ENCODE measurements around the gene KRT32.

KRT32 gene

DNA sequence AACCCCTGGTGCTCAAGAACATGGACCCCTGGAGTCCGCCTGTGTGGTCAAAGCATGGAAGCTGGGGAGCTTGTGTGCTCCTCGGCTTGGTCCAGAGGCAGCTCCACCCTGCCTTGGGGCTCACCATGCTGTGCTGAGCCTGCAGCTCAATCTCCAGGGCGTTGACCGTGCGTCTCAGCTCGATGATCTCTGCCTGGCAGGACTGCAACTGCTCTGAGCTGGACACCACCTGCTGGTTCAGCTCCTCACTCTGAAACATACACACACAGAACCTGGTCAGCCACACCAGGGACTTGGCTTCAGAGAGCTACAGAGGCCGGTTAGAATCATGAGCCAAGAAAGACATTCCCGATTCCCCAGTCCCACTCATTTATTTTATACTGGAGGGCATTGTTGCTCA is 11.1 kb upstream of the KRT32 start:
- H3K4me3 ChIP-seq (ENCODE audit: low read depth in 1 of 2, low read length in 2 of 2), result no peak overlapping the region
- H3K9ac ChIP-seq (ENCODE audit: low read length), result no peak overlapping the region
- H3K9me3 ChIP-seq (ENCODE audit: low read length), result no peaks in the 10 kb centered on the region
- no peak overlapping the region for H3K27ac ChIP-seq (ENCODE audit: low read depth, low read length)
- H3K4me1 ChIP-seq (ENCODE audit: insufficient read depth, low read length), result no peaks in the 10 kb centered on the region
- H3K27me3 ChIP-seq (ENCODE audit: control insufficient read depth in 1 of 2, insufficient read depth in 2 of 2, low read length in 2 of 2), result no peaks in the 10 kb centered on the region
- H3K36me3 ChIP-seq (ENCODE audit: insufficient read depth, low read length), result no peaks in the 10 kb centered on the region

DNA sequence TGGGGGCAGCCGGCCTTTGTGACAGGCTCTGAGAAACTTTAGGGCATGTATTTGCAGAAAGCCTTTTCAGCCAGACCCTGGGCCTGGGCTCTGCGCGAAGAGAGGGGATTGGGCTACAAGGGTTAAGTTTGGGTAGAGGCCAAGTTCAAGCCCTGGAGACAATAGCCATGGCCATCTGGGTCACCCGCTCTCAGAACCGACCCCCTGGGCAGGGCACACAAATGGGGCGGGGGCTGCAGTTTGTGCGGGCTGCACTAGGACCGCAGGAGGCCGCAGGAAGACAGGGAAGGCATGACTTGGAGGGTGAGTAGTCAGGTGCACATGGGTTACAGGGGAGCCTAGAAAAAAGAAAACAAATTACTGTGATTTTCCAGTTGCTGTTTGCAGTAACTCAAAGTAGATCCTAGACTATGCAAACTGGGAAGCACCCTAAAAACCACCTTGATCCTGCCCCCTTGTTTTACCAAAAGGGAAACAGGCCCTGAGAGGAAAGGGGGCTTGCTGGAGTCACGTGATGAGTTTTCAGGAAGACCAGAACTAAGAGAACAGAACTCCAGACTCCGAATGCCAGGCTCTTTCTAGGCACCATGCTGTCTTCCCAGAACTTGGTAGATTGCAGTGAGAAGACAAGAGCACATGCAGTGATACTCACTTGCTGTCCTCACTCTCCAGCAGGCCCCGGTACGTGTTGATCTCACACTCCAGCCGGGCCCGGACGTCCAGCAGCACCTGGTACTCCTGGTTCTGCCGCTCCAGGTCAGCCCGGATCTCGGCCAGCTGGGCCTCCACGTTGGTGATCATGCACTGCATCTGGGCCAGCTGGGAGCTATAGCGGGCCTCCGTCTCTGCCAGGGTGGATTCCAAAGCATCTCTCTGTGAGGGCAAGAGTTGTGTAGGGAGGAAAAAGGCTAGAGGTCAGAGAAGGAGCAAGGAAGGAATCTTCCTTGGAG is 10.0 kb upstream of the KRT32 start:
- Histone ChIP-seq H3K4me1 (ENCODE audit: insufficient read depth, low read length) (no peaks in the 10 kb centered on the region), H3K27me3 (ENCODE audit: control insufficient read depth in 1 of 2, insufficient read depth in 2 of 2, low read length in 2 of 2) (no peaks in the 10 kb centered on the region), H3K27ac (ENCODE audit: low read depth, low read length) (no peak overlapping the region), H3K4me3 (ENCODE audit: low read depth in 1 of 2, low read length in 2 of 2) (no peak overlapping the region), H3K9ac (ENCODE audit: low read length) (no peak overlapping the region), H3K36me3 (ENCODE audit: insufficient read depth, low read length) (no peaks in the 10 kb centered on the region), H3K9me3 (ENCODE audit: low read length) (no peaks in the 10 kb centered on the region)

DNA sequence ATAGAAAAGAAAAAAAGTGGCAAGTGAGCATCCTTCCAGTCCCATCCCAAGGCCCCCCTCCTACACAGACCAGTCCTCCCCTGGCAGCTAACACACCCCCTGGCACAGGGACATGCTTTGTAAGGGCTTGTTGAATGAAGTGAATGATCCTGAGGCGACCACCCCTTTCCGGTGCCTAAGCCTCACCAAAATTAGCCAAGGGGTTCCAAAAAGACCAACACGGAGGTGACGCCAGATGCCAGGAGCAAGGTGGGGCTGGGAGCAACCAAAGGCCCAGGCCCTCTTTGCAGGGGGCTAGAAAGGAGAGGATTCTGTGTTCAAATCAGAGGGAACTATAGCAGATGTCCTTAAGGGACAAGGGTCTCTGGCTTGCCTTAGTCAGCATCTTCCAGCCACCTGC is 8.2 kb upstream of the KRT32 start:
- Histone ChIP-seq H3K27me3 (ENCODE audit: control insufficient read depth in 1 of 2, insufficient read depth in 2 of 2, low read length in 2 of 2) (no peaks in the 10 kb centered on the region), H3K4me1 (ENCODE audit: insufficient read depth, low read length) (no peaks in the 10 kb centered on the region), H3K4me3 (ENCODE audit: low read depth in 1 of 2, low read length in 2 of 2) (no peak overlapping the region), H3K9ac (ENCODE audit: low read length) (no peak overlapping the region), H3K36me3 (ENCODE audit: insufficient read depth, low read length) (no peaks in the 10 kb centered on the region), H3K27ac (ENCODE audit: low read depth, low read length) (no peak overlapping the region), H3K9me3 (ENCODE audit: low read length) (no peaks in the 10 kb centered on the region)

DNA sequence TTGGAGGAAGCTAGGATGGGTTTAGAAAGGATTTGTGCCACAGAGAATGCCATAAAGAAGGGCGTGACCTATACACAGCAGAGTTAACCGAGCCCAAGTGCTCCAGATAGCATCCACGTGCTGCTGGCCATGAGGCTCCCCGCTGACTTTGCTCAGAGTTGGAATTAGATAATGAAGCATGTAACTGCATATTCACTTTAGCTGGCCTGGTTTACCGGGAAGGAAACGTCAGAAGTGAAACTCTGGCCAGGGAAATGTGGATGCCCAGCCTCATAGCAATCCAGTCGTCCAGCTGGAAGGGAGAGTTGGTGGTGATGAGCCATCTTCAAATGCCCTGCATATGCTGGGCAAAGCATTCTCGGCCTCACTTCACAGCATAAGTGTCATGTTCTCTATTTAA is 7.7 kb upstream of the KRT32 start:
- Histone ChIP-seq H3K9me3 (ENCODE audit: low read length) (no peaks in the 10 kb centered on the region), H3K36me3 (ENCODE audit: insufficient read depth, low read length) (no peaks in the 10 kb centered on the region), H3K4me3 (ENCODE audit: low read depth in 1 of 2, low read length in 2 of 2) (no peak overlapping the region), H3K27me3 (ENCODE audit: control insufficient read depth in 1 of 2, insufficient read depth in 2 of 2, low read length in 2 of 2) (no peaks in the 10 kb centered on the region), H3K27ac (ENCODE audit: low read depth, low read length) (no peak overlapping the region), H3K4me1 (ENCODE audit: insufficient read depth, low read length) (no peaks in the 10 kb centered on the region), H3K9ac (ENCODE audit: low read length) (no peak overlapping the region)

DNA sequence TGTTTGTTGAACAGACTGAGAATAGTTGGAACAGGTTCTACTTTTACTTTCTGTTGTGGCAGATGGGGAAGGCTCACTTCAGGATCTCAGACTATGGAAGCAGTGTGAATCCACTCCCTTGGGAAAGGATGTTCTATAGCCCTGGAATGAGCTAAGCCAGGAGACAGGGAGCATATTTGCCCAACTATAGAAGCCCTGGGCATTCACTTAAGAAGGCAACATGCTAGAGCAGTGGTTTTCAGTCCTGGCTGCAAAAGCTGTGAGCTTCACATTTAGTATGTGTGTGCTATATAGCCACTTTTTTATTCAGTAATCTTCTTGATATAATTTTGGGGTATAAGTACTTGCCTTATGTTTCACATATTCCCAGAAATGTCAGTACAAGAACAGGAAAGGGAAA is 1.2 kb upstream of the KRT32 start:
- Histone ChIP-seq H3K27me3 (ENCODE audit: control insufficient read depth in 1 of 2, insufficient read depth in 2 of 2, low read length in 2 of 2) (peaks cover 0 to 5% of the 10 kb centered on the region in 2 donors), H3K4me1 (ENCODE audit: insufficient read depth, low read length) (no peaks in the 10 kb centered on the region), H3K9me3 (ENCODE audit: low read length) (no peaks in the 10 kb centered on the region), H3K36me3 (ENCODE audit: insufficient read depth, low read length) (no peaks in the 10 kb centered on the region), H3K9ac (ENCODE audit: low read length) (no peak overlapping the region), H3K4me3 (ENCODE audit: low read depth in 1 of 2, low read length in 2 of 2) (no peak overlapping the region), H3K27ac (ENCODE audit: low read depth, low read length) (no peak overlapping the region)

DNA sequence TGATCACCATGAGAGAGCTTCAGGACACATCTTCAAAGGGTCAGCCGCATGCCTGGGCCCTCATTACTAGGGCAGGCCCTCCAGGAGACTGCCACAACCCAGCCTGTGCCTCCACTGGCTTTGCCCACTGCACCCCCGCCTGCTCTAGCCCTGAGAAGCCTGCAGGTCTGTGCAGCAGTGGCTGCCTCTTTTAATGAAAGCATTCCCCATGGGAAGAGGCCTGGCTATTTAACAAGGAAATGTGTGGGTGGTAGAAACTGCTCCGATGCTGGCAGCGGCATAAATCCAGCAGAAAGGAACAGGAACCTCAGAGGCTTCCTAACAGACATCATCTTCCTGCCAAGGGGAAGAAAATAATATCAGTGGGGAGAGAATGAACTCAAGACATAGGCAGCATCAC is 375 bp upstream of the KRT32 start:
- H3K9me3 ChIP-seq (ENCODE audit: low read length), result no peaks in the 10 kb centered on the region
- H3K27ac ChIP-seq (ENCODE audit: low read depth, low read length), result no peak overlapping the region
- peaks cover 0 to 5% of the 10 kb centered on the region in 2 donors for H3K27me3 ChIP-seq (ENCODE audit: control insufficient read depth in 1 of 2, insufficient read depth in 2 of 2, low read length in 2 of 2)
- no peak overlapping the region for H3K9ac ChIP-seq (ENCODE audit: low read length)
- no peak overlapping the region for H3K4me3 ChIP-seq (ENCODE audit: low read depth in 1 of 2, low read length in 2 of 2)
- no peaks in the 10 kb centered on the region for H3K36me3 ChIP-seq (ENCODE audit: insufficient read depth, low read length)
- H3K4me1 ChIP-seq (ENCODE audit: insufficient read depth, low read length), result no peaks in the 10 kb centered on the region

DNA sequence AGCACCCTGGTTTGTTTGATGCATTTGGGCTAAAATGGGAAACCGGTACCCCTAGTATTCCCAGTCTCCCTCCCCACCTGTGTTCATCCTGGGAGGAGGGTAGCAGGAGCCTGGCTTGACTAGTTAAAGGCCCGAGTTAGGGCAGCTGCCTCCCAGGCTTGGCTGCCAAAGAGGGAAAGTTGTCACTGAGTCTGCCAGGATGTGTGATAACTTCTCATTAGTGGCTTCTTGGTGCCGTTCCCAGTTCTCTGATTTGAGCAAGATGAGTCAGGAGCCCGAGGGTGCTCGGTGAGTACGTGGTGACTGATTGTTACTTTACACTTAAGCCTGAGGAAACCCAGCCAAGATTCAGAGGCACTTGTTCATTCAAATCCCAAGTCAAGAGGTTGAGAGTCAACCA is 2.5 kb downstream of the KRT32 start:
- Histone ChIP-seq H3K27ac (ENCODE audit: low read depth, low read length) (no peak overlapping the region), H3K36me3 (ENCODE audit: insufficient read depth, low read length) (no peaks in the 10 kb centered on the region), H3K9ac (ENCODE audit: low read length) (no peak overlapping the region)

DNA sequence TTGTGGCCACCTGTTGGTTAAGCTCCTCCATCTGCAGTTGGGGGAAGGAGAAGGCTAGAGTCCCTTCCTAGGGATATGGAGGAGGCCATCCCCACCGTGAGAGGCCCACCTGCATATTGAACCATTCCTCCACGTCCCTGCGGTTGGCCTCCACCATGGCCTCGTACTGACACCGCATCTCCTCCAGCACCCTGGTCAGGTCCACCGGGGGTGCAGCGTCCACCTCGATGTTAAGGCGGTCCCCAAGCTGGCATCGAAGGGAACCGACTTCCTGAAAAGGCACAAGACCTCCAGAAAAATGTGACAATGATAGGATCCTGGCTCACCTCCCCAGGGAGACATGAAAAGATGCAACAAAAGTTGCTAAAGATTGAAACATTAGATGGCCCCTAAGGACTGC is 3.0 kb downstream of the KRT32 start:
- Histone ChIP-seq H3K27ac (ENCODE audit: low read depth, low read length) (no peak overlapping the region), H3K4me3 (ENCODE audit: low read depth in 1 of 2, low read length in 2 of 2) (no peak overlapping the region), H3K27me3 (ENCODE audit: control insufficient read depth in 1 of 2, insufficient read depth in 2 of 2, low read length in 2 of 2) (peaks cover 0 to 5% of the 10 kb centered on the region in 2 donors), H3K9me3 (ENCODE audit: low read length) (no peaks in the 10 kb centered on the region), H3K4me1 (ENCODE audit: insufficient read depth, low read length) (no peaks in the 10 kb centered on the region), H3K36me3 (ENCODE audit: insufficient read depth, low read length) (no peaks in the 10 kb centered on the region), H3K9ac (ENCODE audit: low read length) (no peak overlapping the region)

More for the DNA sequence above, 2.5 kb downstream of the KRT32 start:
- no peak overlapping the region for H3K4me3 ChIP-seq (ENCODE audit: low read depth in 1 of 2, low read length in 2 of 2)
- H3K4me1 ChIP-seq (ENCODE audit: insufficient read depth, low read length), result no peaks in the 10 kb centered on the region
- H3K9me3 ChIP-seq (ENCODE audit: low read length), result no peaks in the 10 kb centered on the region
- peaks cover 0 to 5% of the 10 kb centered on the region in 2 donors for H3K27me3 ChIP-seq (ENCODE audit: control insufficient read depth in 1 of 2, insufficient read depth in 2 of 2, low read length in 2 of 2)

DNA sequence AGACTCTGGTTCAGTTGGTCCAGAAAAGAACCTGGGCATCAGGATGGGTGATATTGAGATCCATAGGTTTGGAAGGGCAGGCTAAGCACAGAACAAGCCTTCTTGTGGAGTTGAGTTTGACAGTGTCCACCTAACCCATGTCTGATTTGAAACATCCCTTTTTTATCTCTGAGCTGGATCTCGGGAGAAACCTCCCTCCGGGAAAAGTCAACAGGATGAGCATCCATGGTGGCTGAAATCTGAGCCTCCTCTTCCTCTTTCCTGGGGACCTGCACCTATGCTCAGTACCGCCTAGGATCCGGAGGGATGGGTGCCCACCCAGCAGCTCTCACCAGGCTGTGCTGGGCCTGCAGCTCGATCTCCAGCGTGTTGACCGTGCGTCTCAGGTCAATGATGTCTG is 3.4 kb downstream of the KRT32 start:
- H3K4me1 ChIP-seq (ENCODE audit: insufficient read depth, low read length), result no peaks in the 10 kb centered on the region
- H3K27me3 ChIP-seq (ENCODE audit: control insufficient read depth in 1 of 2, insufficient read depth in 2 of 2, low read length in 2 of 2), result peaks cover 0 to 5% of the 10 kb centered on the region in 2 donors
- H3K4me3 ChIP-seq (ENCODE audit: low read depth in 1 of 2, low read length in 2 of 2), result no peak overlapping the region
- H3K27ac ChIP-seq (ENCODE audit: low read depth, low read length), result no peak overlapping the region
- H3K9ac ChIP-seq (ENCODE audit: low read length), result no peak overlapping the region
- no peaks in the 10 kb centered on the region for H3K36me3 ChIP-seq (ENCODE audit: insufficient read depth, low read length)
- H3K9me3 ChIP-seq (ENCODE audit: low read length), result no peaks in the 10 kb centered on the region

DNA sequence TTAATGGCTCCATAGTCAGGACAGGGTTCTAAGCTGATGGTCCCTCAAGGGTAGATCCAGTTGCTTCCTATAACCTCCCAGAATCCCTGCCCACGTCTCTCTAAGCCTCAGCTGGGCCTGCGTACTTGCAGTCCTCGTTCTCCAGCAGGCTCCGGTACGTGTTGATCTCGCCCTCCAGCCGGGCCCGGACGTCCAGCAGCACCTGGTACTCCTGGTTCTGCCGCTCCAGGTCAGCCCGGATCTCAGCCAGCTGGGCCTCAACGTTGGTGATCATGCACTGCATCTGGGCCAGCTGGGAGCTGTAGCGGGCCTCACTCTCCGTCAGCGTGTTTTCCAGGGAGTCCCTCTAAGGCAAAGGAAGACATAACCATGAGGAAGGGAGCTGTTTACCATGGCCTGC is 4.5 kb downstream of the KRT32 start:
- no peak overlapping the region for H3K9ac ChIP-seq (ENCODE audit: low read length)

DNA sequence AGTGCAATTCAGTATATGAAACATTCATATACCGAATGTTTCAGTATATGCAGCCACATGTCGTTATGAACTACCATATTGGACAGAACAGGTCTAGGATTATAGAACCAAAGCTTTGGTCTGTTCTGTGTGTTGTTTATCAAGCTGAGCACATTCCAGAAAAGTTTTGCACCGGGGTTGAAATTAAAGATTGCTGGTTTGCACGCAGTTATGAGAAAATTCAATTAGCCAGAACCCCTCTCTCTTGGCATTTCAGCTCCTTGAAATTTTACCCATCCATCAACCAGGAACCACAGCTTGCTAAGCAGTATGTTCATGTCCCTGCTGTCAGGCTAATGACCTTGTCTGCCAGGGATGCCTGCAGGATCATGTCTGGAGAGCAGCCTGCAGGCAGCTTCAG is 9.5 kb downstream of the KRT32 start:
- H3K4me1 ChIP-seq (ENCODE audit: insufficient read depth, low read length), result no peaks in the 10 kb centered on the region
- H3K36me3 ChIP-seq (ENCODE audit: insufficient read depth, low read length), result no peaks in the 10 kb centered on the region
- no peaks in the 10 kb centered on the region for H3K9me3 ChIP-seq (ENCODE audit: low read length)
- no peaks in the 10 kb centered on the region for H3K27me3 ChIP-seq (ENCODE audit: control insufficient read depth in 1 of 2, insufficient read depth in 2 of 2, low read length in 2 of 2)
- H3K9ac ChIP-seq (ENCODE audit: low read length), result no peak overlapping the region
- H3K4me3 ChIP-seq (ENCODE audit: low read depth in 1 of 2, low read length in 2 of 2), result no peak overlapping the region
- no peak overlapping the region for H3K27ac ChIP-seq (ENCODE audit: low read depth, low read length)

More for the DNA sequence above, 4.5 kb downstream of the KRT32 start:
- Histone ChIP-seq H3K4me3 (ENCODE audit: low read depth in 1 of 2, low read length in 2 of 2) (no peak overlapping the region), H3K9me3 (ENCODE audit: low read length) (no peaks in the 10 kb centered on the region), H3K27ac (ENCODE audit: low read depth, low read length) (no peak overlapping the region), H3K36me3 (ENCODE audit: insufficient read depth, low read length) (no peaks in the 10 kb centered on the region), H3K4me1 (ENCODE audit: insufficient read depth, low read length) (no peaks in the 10 kb centered on the region), H3K27me3 (ENCODE audit: control insufficient read depth in 1 of 2, insufficient read depth in 2 of 2, low read length in 2 of 2) (peaks cover 0 to 5% of the 10 kb centered on the region in 2 donors)

DNA sequence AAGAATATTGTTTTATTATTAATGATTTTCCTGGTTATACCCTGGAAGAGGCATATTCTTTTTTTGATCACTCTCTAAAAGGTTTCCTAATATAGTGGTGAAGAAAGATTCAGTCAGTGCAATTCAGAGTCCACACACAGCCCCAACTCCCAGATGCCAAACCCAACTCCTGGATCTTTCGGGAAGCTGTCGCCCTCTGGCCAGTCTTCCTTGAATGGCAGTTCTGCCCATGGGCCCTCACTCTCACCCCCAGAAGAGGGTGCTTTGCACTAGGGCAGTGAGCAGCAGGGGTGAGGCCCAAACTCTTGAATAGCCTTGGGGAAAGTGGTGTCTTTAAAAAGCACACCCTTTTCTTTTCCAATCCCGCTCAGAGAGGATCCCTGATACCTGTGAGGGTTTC is 11.0 kb downstream of the KRT32 start:
- Histone ChIP-seq H3K27ac (ENCODE audit: low read depth, low read length) (no peak overlapping the region), H3K4me3 (ENCODE audit: low read depth in 1 of 2, low read length in 2 of 2) (no peak overlapping the region), H3K4me1 (ENCODE audit: insufficient read depth, low read length) (no peaks in the 10 kb centered on the region), H3K9ac (ENCODE audit: low read length) (no peak overlapping the region), H3K36me3 (ENCODE audit: insufficient read depth, low read length) (no peaks in the 10 kb centered on the region), H3K9me3 (ENCODE audit: low read length) (no peaks in the 10 kb centered on the region), H3K27me3 (ENCODE audit: control insufficient read depth in 1 of 2, insufficient read depth in 2 of 2, low read length in 2 of 2) (no peaks in the 10 kb centered on the region)
